ENCODE results near the gene SIPA1L3. TPM values are rescaled to one million over a fixed set of nuclear protein-coding genes. Genes with fewer than 3 reads are reported as not detected.

The SIPA1L3 gene
- polyA plus RNA-seq, 1 donor from 2014 or later, result 2.8 TPM

DNA sequence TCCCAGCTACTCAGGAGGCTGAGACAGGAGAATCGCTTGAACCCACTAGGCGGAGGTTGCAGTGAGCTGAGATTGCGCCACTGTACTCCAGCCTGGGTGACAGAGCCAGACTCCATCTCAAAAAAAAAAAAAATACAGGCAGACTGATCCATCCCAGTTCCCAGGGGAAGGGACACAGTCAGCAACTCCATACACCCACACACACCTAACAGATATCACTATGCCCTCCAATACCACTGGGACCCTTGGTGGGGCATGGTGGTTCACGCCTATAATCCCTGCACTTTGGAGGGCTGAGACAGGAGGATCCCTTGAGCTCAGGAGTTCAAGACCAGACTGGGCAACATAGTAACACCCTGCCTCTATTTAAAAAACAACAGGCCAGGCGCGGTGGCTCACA, 314.4 kb downstream of the SIPA1L3 start:
- Histone ChIP-seq H4K20me1 (ENCODE audit: insufficient read depth) (no peaks in the 10 kb centered on the region), H3K9me3 (ENCODE audit: low read length) (no peaks in the 10 kb centered on the region), H3K79me2 (replicated peaks; ENCODE audit: insufficient read depth, low read length) (peaks cover 33% of the 10 kb centered on the region), H2AFZ (ENCODE audit: low read depth, low read length) (no peak overlapping the region), H3F3A (ENCODE audit: insufficient read depth, low read length, poor library complexity, severe bottlenecking) (no peaks in the 10 kb centered on the region), H3K36me3 (ENCODE audit: insufficient read depth, low read length) (no peaks in the 10 kb centered on the region), H3K4me2 (ENCODE audit: low read length) (no peak overlapping the region), H3K27me3 (ENCODE audit: insufficient read depth, low read depth, low read length) (no peaks in the 10 kb centered on the region), H3K9ac (ENCODE audit: low read length) (no peak overlapping the region), H3K4me3 (ENCODE audit: low read length) (no peak overlapping the region), H3K27ac (ENCODE audit: low read length) (no peak overlapping the region), H3K9me2 (ENCODE audit: insufficient read depth, low read length) (no peaks in the 10 kb centered on the region)
- TF ChIP-seq POLR2AphosphoS5 (IDR thresholded peaks at IDR 0.05) (no peak), EZH2 (IDR thresholded peaks at IDR 0.05; ENCODE audit: borderline replicate concordance, insufficient read depth, low read length, poor library complexity, severe bottlenecking) (no peak), EP300 (conservative IDR thresholded peaks at IDR 0.05; ENCODE audit: poor library complexity, severe bottlenecking) (no peak), MXI1 (conservative IDR thresholded peaks at IDR 0.05; ENCODE audit: poor library complexity, severe bottlenecking) (no peak), TAF1 (IDR thresholded peaks at IDR 0.05; ENCODE audit: low read depth) (no peak), SMC3 (conservative IDR thresholded peaks at IDR 0.05; ENCODE audit: poor library complexity) (no peak), RAD21 (conservative IDR thresholded peaks at IDR 0.05) (no peak)
- TF ChIP-seq, protein P1, sequence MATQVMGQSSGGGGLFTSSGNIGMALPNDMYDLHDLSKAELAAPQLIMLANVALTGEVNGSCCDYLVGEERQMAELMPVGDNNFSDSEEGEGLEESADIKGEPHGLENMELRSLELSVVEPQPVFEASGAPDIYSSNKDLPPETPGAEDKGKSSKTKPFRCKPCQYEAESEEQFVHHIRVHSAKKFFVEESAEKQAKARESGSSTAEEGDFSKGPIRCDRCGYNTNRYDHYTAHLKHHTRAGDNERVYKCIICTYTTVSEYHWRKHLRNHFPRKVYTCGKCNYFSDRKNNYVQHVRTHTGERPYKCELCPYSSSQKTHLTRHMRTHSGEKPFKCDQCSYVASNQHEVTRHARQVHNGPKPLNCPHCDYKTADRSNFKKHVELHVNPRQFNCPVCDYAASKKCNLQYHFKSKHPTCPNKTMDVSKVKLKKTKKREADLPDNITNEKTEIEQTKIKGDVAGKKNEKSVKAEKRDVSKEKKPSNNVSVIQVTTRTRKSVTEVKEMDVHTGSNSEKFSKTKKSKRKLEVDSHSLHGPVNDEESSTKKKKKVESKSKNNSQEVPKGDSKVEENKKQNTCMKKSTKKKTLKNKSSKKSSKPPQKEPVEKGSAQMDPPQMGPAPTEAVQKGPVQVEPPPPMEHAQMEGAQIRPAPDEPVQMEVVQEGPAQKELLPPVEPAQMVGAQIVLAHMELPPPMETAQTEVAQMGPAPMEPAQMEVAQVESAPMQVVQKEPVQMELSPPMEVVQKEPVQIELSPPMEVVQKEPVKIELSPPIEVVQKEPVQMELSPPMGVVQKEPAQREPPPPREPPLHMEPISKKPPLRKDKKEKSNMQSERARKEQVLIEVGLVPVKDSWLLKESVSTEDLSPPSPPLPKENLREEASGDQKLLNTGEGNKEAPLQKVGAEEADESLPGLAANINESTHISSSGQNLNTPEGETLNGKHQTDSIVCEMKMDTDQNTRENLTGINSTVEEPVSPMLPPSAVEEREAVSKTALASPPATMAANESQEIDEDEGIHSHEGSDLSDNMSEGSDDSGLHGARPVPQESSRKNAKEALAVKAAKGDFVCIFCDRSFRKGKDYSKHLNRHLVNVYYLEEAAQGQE (IDR thresholded peaks at IDR 0.05; ENCODE audit: borderline replicate concordance), result no peak
- TF ChIP-seq, protein P2, sequence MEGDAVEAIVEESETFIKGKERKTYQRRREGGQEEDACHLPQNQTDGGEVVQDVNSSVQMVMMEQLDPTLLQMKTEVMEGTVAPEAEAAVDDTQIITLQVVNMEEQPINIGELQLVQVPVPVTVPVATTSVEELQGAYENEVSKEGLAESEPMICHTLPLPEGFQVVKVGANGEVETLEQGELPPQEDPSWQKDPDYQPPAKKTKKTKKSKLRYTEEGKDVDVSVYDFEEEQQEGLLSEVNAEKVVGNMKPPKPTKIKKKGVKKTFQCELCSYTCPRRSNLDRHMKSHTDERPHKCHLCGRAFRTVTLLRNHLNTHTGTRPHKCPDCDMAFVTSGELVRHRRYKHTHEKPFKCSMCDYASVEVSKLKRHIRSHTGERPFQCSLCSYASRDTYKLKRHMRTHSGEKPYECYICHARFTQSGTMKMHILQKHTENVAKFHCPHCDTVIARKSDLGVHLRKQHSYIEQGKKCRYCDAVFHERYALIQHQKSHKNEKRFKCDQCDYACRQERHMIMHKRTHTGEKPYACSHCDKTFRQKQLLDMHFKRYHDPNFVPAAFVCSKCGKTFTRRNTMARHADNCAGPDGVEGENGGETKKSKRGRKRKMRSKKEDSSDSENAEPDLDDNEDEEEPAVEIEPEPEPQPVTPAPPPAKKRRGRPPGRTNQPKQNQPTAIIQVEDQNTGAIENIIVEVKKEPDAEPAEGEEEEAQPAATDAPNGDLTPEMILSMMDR (IDR thresholded peaks at IDR 0.05; ENCODE audit: poor library complexity, severe bottlenecking), result no peak

DNA sequence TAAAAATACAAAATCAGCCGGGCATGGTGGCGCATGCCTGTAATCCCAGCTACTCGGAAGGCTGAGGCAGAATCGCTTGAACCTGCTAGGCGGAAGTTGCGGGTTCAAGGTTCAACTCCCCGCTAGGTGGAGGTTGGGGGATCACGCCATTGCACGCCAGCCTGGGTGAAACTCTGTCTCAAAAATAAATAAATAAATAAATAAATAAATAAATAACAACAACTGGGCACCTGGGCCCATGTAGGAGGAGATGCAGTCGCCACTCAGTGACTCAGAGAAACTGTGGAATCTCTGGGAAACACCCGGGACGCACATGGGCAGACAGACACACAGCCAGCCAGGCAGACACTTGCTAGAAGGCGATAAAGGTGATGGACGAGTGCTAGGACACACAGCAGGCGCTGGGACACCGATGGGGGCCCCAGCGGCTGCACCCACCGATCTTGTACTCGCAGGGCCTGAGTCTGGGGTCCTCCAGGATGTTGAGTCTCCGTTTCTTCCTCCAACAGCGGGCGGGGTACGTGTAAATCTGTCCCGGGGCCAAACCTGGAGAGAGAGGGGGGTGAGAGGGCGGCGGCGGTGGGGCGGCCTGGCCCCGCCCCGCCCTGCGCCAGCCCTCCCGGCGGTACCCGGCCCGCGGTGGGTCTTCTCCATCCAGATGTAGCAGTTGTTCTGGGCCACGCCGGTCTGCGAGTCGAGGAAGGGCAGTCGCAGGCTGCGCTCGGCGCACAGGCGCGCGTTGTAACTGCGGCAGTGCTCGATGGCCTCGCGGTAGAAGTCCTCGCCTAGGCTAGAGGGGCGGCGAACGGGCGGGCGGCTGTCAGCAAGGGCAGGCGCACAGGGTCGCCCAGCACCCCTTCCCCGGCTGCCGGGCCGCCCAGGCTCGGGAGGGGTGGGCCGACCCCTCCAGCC, 315.2 kb downstream of the SIPA1L3 start:
- Histone ChIP-seq H3K27ac (ENCODE audit: low read length) (no peak overlapping the region), H3K4me3 (ENCODE audit: low read length) (peak overlapping the region; percentile 80)
- no peak for TF ChIP-seq POLR2AphosphoS5 (IDR thresholded peaks at IDR 0.05)
- TF ChIP-seq, protein P1 (IDR thresholded peaks at IDR 0.05; ENCODE audit: borderline replicate concordance), result no peak
- TF ChIP-seq EP300 (conservative IDR thresholded peaks at IDR 0.05; ENCODE audit: poor library complexity, severe bottlenecking), result no peak
- no peak for TF ChIP-seq SMC3 (conservative IDR thresholded peaks at IDR 0.05; ENCODE audit: poor library complexity)
- TF ChIP-seq TAF1 (IDR thresholded peaks at IDR 0.05; ENCODE audit: low read depth), result no peak
- TF ChIP-seq, protein P2 (IDR thresholded peaks at IDR 0.05; ENCODE audit: poor library complexity, severe bottlenecking), result no peak
- no peak for TF ChIP-seq EZH2 (IDR thresholded peaks at IDR 0.05; ENCODE audit: borderline replicate concordance, insufficient read depth, low read length, poor library complexity, severe bottlenecking)
- TF ChIP-seq MXI1 (conservative IDR thresholded peaks at IDR 0.05; ENCODE audit: poor library complexity, severe bottlenecking), result no peak
- TF ChIP-seq RAD21 (conservative IDR thresholded peaks at IDR 0.05), result no peak

More for the DNA sequence above, 315.2 kb downstream of the SIPA1L3 start:
- no peaks in the 10 kb centered on the region for H3K9me2 ChIP-seq (ENCODE audit: insufficient read depth, low read length)
- no peaks in the 10 kb centered on the region for H3F3A ChIP-seq (ENCODE audit: insufficient read depth, low read length, poor library complexity, severe bottlenecking)
- H3K36me3 ChIP-seq (ENCODE audit: insufficient read depth, low read length), result no peaks in the 10 kb centered on the region
- H3K79me2 ChIP-seq (replicated peaks; ENCODE audit: insufficient read depth, low read length), result peaks cover 37% of the 10 kb centered on the region
- no peaks in the 10 kb centered on the region for H3K27me3 ChIP-seq (ENCODE audit: insufficient read depth, low read depth, low read length)
- no peak overlapping the region for H3K9ac ChIP-seq (ENCODE audit: low read length)
- H4K20me1 ChIP-seq (ENCODE audit: insufficient read depth), result no peaks in the 10 kb centered on the region
- no peak overlapping the region for H2AFZ ChIP-seq (ENCODE audit: low read depth, low read length)
- no peaks in the 10 kb centered on the region for H3K9me3 ChIP-seq (ENCODE audit: low read length)
- no peak overlapping the region for H3K4me2 ChIP-seq (ENCODE audit: low read length)

All from neural cell (in vitro differentiated cells).